ENCODE data around the gene VPS13D. TPM values are rescaled to one million over a fixed set of nuclear protein-coding genes. Genes with fewer than 3 reads are reported as not detected.
A peak's percentile ranks its signal among the peaks of the same experiment; 100 is the strongest.

The VPS13D gene
- total and polyA plus RNA-seq, 2 experiments from 2014 or later = 9.7 to 35.7 TPM

DNA sequence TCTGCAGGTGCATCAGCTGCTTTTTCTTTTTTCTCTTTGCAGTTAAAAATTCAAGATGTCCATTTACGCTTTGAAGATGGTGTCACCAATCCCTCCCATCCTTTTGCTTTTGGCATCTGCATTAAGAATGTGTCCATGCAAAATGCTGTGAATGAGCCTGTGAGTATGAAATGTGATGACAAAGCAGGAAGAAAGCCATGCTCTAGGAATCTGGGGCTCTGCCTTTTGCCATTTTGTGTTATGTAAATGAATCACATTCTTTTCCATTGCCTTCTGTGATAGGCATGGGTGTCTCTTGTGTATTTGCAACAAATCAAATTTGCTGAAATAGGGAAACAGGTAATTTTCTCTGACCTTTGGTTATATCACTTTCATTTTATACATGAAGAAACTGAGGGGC, 19.4 kb downstream of the VPS13D start:
- H3K9me3 ChIP-seq (ENCODE audit: low read depth) = no peaks in the 10 kb centered on the region
- H3K27me3 ChIP-seq = no peaks in the 10 kb centered on the region
- peaks cover 15% of the 10 kb centered on the region for H3K36me3 ChIP-seq
- peaks cover 24% of the 10 kb centered on the region for H3K4me1 ChIP-seq (ENCODE audit: low read depth)
- peak overlapping the region; percentile 41 for H3K27ac ChIP-seq
- no peak overlapping the region for H3K4me3 ChIP-seq
- TF ChIP-seq, protein P1, sequence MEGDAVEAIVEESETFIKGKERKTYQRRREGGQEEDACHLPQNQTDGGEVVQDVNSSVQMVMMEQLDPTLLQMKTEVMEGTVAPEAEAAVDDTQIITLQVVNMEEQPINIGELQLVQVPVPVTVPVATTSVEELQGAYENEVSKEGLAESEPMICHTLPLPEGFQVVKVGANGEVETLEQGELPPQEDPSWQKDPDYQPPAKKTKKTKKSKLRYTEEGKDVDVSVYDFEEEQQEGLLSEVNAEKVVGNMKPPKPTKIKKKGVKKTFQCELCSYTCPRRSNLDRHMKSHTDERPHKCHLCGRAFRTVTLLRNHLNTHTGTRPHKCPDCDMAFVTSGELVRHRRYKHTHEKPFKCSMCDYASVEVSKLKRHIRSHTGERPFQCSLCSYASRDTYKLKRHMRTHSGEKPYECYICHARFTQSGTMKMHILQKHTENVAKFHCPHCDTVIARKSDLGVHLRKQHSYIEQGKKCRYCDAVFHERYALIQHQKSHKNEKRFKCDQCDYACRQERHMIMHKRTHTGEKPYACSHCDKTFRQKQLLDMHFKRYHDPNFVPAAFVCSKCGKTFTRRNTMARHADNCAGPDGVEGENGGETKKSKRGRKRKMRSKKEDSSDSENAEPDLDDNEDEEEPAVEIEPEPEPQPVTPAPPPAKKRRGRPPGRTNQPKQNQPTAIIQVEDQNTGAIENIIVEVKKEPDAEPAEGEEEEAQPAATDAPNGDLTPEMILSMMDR (IDR thresholded peaks at IDR 0.05; ENCODE audit: low read depth, low read length) = no peak
- peak in 1 of 2 donors; percentile 13 for DNase-seq (ENCODE audit: low read depth in 1 of 2, low spot score in 1 of 2)

DNA sequence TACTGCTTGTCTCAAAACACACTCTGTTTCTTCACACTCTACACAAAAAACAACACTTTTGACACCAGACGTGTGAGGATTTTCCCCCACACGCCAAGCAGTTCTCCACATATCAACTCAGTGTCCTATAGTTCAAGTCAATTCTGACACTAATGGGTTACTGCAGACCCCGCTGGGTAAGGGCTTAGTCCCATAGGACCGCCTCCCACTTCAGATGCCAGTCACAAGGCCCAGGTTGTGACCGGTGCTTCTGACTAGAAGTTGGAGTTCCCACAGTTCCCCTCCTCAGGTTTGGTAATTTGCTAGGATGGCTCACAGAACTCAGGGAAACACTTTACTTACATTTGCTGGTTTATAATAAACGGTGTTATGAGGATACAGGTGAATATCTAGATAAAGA, 19.9 kb downstream of the VPS13D start:
- Histone ChIP-seq H3K36me3 (peaks cover 13% of the 10 kb centered on the region), H3K4me1 (ENCODE audit: low read depth) (peaks cover 24% of the 10 kb centered on the region), H3K27ac (peak overlapping the region; percentile 41), H3K27me3 (no peaks in the 10 kb centered on the region), H3K9me3 (ENCODE audit: low read depth) (no peaks in the 10 kb centered on the region), H3K4me3 (no peak overlapping the region)
- peak in 1 of 2 donors; percentile 49 for DNase-seq (ENCODE audit: low read depth in 1 of 2, low spot score in 1 of 2)
- TF ChIP-seq, protein P1 (IDR thresholded peaks at IDR 0.05; ENCODE audit: low read depth, low read length) = no peak

DNA sequence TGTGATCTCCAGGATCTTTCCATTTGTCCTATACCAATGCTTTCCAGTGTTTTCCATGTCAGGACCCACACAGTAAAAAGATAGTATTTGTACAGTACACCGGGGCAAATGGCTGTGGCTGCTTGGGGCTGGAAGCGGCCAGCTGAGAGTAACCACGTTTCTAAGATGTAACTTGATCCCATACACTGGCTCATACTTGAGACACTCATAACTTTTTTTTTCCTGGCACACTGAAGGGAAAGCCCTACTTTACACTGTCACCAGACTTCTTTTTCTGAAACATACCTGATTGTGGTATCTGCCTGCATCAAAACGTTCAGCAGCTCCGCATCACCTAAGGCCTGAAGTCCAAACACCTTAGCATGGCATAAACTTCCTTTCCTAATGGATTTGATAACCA, 21.6 kb downstream of the VPS13D start:
- H3K4me3 ChIP-seq = no peak overlapping the region
- H3K9me3 ChIP-seq (ENCODE audit: low read depth) = no peaks in the 10 kb centered on the region
- H3K27ac ChIP-seq = peak overlapping the region; percentile 35
- H3K27me3 ChIP-seq = no peaks in the 10 kb centered on the region
- H3K4me1 ChIP-seq (ENCODE audit: low read depth) = peaks cover 24% of the 10 kb centered on the region
- H3K36me3 ChIP-seq = peaks cover 14% of the 10 kb centered on the region
- peak in 1 of 2 donors; percentile 10 for DNase-seq (ENCODE audit: low read depth in 1 of 2, low spot score in 1 of 2)
- TF ChIP-seq, protein P1 (IDR thresholded peaks at IDR 0.05; ENCODE audit: low read depth, low read length) = no peak

DNA sequence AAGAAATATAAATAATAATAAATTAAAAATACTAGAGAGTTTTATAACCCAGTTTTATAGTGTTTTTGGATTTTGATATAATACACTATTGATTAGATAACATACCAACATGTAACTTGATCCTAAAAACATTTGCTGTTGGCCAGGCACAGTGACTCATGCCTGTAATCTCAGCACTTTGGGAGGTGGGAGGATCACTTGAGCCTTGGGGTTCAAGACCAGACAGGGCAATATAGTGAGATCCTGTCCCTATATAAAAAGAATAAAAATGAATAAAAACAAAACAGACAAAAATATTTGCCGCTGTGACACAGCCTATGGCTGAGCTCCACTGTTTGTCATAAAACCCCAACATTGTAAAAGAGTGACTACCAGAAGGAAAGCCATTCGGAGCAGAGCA, 26.1 kb downstream of the VPS13D start:
- H3K27me3 ChIP-seq = no peaks in the 10 kb centered on the region
- H3K4me1 ChIP-seq (ENCODE audit: low read depth) = peaks cover 6% of the 10 kb centered on the region
- TF ChIP-seq, protein P1 (IDR thresholded peaks at IDR 0.05; ENCODE audit: low read depth, low read length) = no peak
- H3K27ac ChIP-seq = no peak overlapping the region
- no peaks in the 10 kb centered on the region for H3K9me3 ChIP-seq (ENCODE audit: low read depth)
- peaks cover 34% of the 10 kb centered on the region for H3K36me3 ChIP-seq
- peak in 1 of 2 donors; percentile 21 for DNase-seq (ENCODE audit: low read depth in 1 of 2, low spot score in 1 of 2)
- H3K4me3 ChIP-seq = no peak overlapping the region

DNA sequence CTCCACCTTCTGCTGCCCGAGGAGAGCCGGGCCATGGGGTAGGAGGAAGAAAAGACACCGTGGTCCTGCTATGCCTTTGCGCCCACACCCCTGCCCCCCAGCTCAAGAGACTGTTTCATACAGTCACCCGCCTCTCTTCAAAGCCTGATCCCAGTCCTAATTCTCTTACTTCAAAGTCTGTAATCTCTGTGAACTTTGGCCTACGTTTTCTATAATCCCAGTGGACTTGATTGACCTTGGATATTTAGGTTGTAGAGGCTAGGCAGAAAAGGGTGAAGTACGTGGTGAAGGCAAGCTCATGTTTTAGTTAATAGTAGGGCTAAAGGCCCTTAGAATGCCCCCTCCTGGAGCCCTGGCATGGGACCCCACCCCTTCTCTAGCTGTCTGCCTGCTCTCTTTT, 28.4 kb downstream of the VPS13D start:
- TF ChIP-seq, protein P1 (IDR thresholded peaks at IDR 0.05; ENCODE audit: low read depth, low read length) = no peak
- no peaks in the 10 kb centered on the region for H3K9me3 ChIP-seq (ENCODE audit: low read depth)
- no peaks in the 10 kb centered on the region for H3K27me3 ChIP-seq
- no peaks in the 10 kb centered on the region for H3K4me1 ChIP-seq (ENCODE audit: low read depth)
- no peak overlapping the region for H3K4me3 ChIP-seq
- no peak for DNase-seq (ENCODE audit: low read depth in 1 of 2, low spot score in 1 of 2)
- H3K27ac ChIP-seq = no peak overlapping the region
- H3K36me3 ChIP-seq = peaks cover 56% of the 10 kb centered on the region

DNA sequence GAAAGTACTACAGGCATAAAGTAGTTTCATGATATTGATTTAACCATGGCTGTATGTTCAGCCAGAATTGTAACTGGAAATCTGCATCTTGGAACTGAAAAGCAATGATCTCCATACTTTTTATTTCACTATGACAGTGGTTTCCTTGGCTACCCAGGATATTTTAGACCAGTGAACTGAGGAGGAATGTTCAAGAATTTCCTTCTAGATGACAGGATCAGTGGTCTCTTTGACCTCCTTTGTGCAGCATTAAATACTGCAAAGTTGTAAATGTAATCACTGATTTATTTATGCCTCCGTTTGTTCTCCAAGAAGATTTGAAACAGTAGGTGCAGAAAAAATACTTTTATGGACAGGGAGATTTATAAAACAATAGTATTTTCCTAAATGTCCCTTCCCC, 39.5 kb downstream of the VPS13D start:
- peaks cover 39% of the 10 kb centered on the region for H3K36me3 ChIP-seq
- H3K27me3 ChIP-seq = no peaks in the 10 kb centered on the region
- H3K4me1 ChIP-seq (ENCODE audit: low read depth) = no peaks in the 10 kb centered on the region
- no peak for DNase-seq (ENCODE audit: low read depth in 1 of 2, low spot score in 1 of 2)
- H3K27ac ChIP-seq = no peak overlapping the region
- no peak overlapping the region for H3K4me3 ChIP-seq
- TF ChIP-seq, protein P1 (IDR thresholded peaks at IDR 0.05; ENCODE audit: low read depth, low read length) = no peak
- H3K9me3 ChIP-seq (ENCODE audit: low read depth) = no peaks in the 10 kb centered on the region
